ENCODE results near the gene PTGFR.

PTGFR gene

GRCh38 chr1:78490861-78491450, at the start of gene PTGFR:
Gene PTGFR, plus strand, starts transcription at chr1:78490974. Its CDS starts 1,770 bp downstream, at chr1:78492744.
- no peak for DNase-seq (ENCODE audit: low read depth)

GRCh38 chr1:78441921-78442320, 48.9 kb upstream of the PTGFR start:
- DNase-seq (ENCODE audit: low read depth) = no peak

GRCh38 chr1:78447086-78447485, 43.7 kb upstream of the PTGFR start:
- no peak for DNase-seq (ENCODE audit: low read depth)

- no peak for DNase-seq (ENCODE audit: low read depth)
Observed at GRCh38 chr1:78464449-78464891, 26.3 kb upstream of the PTGFR start.

GRCh38 chr1:78465143-78465542, 25.6 kb upstream of the PTGFR start:
- no peak for DNase-seq (ENCODE audit: low read depth)

- no peak for DNase-seq (ENCODE audit: low read depth)
Observed at GRCh38 chr1:78468521-78468920, 22.3 kb upstream of the PTGFR start.

GRCh38 chr1:78469576-78469975, 21.2 kb upstream of the PTGFR start:
- no peak for DNase-seq (ENCODE audit: low read depth)

- DNase-seq (ENCODE audit: low read depth) = no peak
Observed at GRCh38 chr1:78471890-78472620, 18.7 kb upstream of the PTGFR start.

- no peak for DNase-seq (ENCODE audit: low read depth)
Observed at GRCh38 chr1:78472851-78473496, 17.8 kb upstream of the PTGFR start.

GRCh38 chr1:78474092-78474491, 16.7 kb upstream of the PTGFR start:
- DNase-seq (ENCODE audit: low read depth) = no peak

- no peak for DNase-seq (ENCODE audit: low read depth)
Observed at GRCh38 chr1:78475888-78476610, 14.7 kb upstream of the PTGFR start.

- no peak for DNase-seq (ENCODE audit: low read depth)
Observed at GRCh38 chr1:78483903-78484302, 6.9 kb upstream of the PTGFR start.

- no peak for DNase-seq (ENCODE audit: low read depth)
Observed at GRCh38 chr1:78491451-78492071, 787 bp downstream of the PTGFR start.

GRCh38 chr1:78492386-78492950, 1.7 kb downstream of the PTGFR start:
- no peak for DNase-seq (ENCODE audit: low read depth)

GRCh38 chr1:78493451-78493850, 2.7 kb downstream of the PTGFR start:
- no peak for DNase-seq (ENCODE audit: low read depth)

- DNase-seq (ENCODE audit: low read depth) = no peak
Observed at GRCh38 chr1:78497201-78497600, 6.4 kb downstream of the PTGFR start.

- no peak for DNase-seq (ENCODE audit: low read depth)
Observed at GRCh38 chr1:78500529-78500928, 9.8 kb downstream of the PTGFR start.

- no peak for DNase-seq (ENCODE audit: low read depth)
Observed at GRCh38 chr1:78501203-78501602, 10.4 kb downstream of the PTGFR start.

GRCh38 chr1:78511334-78511733, 20.6 kb downstream of the PTGFR start:
- no peak for DNase-seq (ENCODE audit: low read depth)

GRCh38 chr1:78516716-78517115, 25.9 kb downstream of the PTGFR start:
- DNase-seq (ENCODE audit: low read depth) = no peak

GRCh38 chr1:78519446-78519845, 28.7 kb downstream of the PTGFR start:
- DNase-seq (ENCODE audit: low read depth) = no peak

GRCh38 chr1:78520216-78520615, 29.4 kb downstream of the PTGFR start:
- no peak for DNase-seq (ENCODE audit: low read depth)

Measured in stimulated activated CD8-positive, alpha-beta memory T cell treated with anti-CD3 and anti-CD28 coated beads, Interleukin-15, amount 100 ng/mL, for 24 hours (primary cell).